ENCODE data around the gene NMNAT3. TPM values are rescaled to one million over a fixed set of nuclear protein-coding genes. Genes with fewer than 3 reads are reported as not detected.
"Not testable (repeated sequence)": the region's sequence is repeated elsewhere in the genome, so short reads cannot be mapped to it uniquely, and the experiment has no call there.

The NMNAT3 gene
- total RNA-seq, 2 donors from 2014 or later = 4.3 to 4.9 TPM

DNA sequence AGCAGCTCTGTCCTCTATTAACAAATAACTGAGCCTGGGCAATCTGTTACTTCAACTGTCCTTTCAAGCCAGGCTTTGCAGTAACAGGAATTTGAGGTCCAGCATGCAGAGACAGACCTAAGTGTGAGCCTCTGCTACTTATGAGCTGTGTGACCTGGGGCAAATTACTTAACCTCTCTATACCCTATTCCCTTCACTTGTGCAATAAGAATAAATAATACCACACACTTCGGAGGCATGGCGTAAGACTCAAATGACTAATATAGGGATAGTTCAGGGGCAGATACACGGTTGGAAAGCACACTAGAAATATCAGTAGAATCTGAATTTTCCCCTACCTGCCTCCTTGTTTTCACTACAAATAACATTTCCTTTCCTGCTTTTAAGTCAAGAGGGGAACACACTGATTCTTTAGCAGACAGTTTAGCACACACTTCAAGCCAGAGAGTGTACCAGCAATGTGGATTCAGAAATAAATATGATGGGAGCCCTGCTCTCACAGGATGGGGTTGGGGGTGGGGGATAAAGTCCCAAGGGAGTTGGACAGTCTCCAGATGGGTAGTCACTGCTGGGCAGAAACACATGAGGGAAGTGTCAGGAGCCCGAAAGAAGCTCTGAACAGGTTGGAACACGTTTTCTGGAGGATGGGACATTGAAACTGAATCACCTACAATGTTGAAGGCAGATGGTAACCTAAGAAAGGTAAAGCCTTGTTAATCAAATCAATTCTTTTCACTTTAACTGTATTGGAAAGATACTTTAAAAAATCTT lies 76.4 kb downstream of the NMNAT3 start:
- intact Hi-C loops (cut with DNase I) = no loop called here
- DNase-seq (ENCODE audit: low spot score) = no peak

DNA sequence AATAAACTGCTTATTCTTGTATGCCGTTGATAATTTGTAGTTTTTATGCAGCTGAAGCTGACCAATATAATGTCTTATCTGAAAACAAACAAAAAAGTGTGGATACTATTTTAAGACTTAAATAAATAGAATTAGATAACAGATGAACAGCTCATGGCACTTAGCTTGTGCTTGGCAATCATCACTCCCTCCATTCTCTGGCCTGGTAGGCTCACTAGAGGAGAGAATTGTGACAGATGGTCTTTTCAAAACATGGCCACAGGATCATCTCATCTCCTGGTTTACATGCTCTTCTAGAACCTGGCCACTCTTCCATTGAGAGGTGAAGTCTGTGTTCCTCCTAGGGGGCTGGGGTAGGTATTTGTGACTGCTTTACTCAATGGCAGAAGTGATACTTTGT lies 79.8 kb downstream of the NMNAT3 start:
- intact Hi-C loops (cut with DNase I) = no loop called here
- no peak for DNase-seq (ENCODE audit: low spot score)

DNA sequence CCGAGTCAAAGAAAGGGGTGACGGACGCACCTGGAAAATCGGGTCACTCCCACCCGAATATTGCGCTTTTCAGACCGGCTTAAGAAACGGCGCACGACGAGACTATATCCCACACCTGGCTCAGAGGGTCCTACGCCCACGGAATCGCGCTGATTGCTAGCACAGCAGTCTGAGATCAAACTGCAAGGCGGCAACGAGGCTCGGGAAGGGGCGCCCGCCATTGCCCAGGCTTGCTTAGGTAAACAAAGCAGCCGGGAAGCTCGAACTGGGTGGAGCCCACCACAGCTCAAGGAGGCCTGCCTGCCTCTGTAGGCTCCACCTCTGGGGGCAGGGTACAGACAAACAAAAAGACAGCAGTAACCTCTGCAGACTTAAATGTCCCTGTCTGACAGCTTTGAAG lies 86.6 kb downstream of the NMNAT3 start:
- intact Hi-C loops (cut with DNase I); DNase-seq (ENCODE audit: low spot score): not testable (repeated sequence)

DNA sequence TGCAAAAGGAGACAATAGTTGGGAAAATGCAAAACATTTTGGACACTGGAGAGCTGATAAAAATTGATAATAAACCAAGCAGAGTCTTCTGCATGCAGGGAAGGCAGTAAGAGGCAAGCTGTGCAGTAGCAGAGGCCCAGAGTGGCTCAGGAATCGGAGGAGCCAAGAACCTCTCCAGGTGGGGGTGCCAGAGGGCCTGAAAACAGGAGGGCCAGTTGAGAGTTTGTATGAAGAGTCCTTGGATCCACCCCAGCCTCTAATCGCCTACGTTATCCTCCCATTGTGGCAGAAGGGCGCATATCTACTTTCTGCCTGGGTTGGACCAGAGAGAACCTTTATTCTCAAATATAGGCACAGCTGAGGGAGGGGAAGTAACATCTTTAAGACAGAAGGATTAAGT lies 89.3 kb downstream of the NMNAT3 start:
- no peak for DNase-seq (ENCODE audit: low spot score)
- intact Hi-C loops (cut with DNase I) = no loop called here

DNA sequence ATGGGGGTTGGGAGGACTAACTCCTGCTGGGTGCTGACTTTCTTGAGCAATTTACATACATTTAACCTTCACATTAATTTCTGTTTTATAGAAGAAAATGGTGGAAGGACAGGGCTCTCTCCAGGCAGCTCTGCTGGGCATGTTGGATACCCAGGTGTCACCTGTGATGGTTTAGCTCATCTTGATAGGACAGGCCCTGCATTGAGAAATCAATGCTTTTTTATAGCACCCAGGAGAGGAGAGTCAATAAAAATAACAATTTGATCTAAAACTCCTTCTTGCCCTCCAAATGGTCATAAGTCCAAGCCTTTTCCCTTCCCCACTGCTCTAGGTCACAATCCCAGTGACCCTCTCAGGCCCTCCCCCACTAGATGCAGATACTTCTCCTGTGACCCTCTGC lies 90.0 kb downstream of the NMNAT3 start:
- intact Hi-C loops (cut with DNase I) = no loop called here
- DNase-seq (ENCODE audit: low spot score) = no peak

DNA sequence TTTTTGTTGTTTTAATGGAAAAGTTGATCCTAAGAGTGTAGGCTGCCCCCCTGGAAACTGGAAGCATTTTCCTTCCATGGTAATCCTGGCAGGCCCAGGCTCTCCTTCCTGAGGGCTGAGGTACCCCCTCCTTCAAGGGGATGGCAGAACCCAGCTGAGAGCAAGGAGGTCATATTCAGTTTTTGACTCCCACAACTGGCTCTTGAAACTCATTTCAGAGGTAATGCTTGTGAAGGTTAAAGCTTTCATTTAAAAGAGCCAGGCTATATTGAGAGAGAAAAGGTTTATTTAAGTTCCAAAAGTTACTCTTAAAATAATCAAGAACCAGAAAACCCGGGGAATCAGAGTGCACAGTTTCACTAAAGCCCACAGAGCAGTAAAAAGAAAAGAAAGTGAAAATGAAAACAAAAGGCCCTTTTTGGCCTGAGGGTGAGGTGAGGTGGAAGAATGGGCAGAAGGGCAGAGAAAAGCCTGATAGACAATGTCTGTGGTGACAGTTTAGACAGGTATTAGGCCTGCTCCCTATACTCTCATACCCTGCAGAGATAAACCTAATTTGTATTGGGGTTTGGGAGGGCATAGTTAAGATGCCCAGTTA lies 91.3 kb downstream of the NMNAT3 start:
- intact Hi-C loops (cut with DNase I) = no loop called here
- no peak for DNase-seq (ENCODE audit: low spot score)

DNA sequence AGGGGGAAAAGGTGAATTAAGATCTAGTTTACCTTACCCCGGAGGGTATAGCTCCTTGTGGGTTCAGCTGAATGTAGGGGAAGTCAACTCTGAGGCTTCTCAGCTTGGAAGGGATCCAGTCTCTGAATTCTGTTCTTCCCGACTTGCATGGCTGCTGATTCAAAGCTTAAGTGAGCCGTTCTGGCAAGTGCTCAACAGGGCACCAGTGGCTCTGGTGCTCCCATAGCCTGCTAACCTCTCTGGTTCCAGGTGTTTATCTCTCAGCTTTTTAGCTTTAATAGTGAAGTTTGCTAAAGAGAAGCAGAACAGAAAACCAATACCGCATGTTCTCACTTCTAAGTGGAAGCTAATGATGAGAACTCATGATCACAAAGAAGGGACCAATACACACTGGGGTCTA lies 92.0 kb downstream of the NMNAT3 start:
- intact Hi-C loops (cut with DNase I) = no loop called here
- DNase-seq (ENCODE audit: low spot score) = no peak

DNA sequence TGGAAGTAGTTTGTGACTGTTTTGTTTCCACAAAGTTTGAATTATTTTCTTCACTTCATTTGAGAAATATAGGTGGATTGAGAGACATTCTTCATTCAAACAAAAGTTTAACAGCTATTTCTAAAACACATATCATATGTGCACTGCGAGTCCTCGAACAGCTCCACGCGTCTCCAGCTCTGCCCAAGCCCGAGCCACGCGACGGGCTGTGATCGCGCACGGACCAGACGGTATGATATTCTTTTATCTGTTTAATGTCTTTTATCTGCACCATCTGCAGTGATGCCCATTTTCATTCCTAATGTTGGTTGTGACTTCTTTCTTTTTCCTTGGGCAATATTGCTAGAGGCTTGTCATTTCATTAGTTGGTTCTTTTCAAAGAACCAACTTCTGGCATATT lies 94.1 kb downstream of the NMNAT3 start:
- DNase-seq (ENCODE audit: low spot score); intact Hi-C loops (cut with DNase I): not testable (repeated sequence)

DNA sequence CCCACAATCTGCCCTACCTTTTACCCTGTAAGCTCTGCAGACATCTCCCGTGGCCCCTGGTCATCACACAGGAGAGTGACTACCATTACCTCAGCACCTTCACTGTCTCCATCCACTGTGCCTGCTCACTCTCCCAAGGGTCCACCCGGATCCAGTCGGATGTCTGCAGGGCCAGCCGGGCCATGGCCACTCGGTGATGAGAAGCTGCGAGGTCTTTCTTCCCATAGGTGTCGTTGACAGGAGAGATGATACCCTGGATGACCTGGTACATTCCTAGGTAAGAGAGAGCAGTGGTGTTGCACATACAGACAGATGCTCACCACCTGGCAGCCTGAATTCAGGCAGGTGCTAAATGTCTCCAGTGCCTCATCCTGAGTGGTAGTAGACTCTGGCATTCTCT lies 99.0 kb downstream of the NMNAT3 start:
- intact Hi-C loops (cut with DNase I) = no loop called here
- DNase-seq (ENCODE audit: low spot score) = no peak

DNA sequence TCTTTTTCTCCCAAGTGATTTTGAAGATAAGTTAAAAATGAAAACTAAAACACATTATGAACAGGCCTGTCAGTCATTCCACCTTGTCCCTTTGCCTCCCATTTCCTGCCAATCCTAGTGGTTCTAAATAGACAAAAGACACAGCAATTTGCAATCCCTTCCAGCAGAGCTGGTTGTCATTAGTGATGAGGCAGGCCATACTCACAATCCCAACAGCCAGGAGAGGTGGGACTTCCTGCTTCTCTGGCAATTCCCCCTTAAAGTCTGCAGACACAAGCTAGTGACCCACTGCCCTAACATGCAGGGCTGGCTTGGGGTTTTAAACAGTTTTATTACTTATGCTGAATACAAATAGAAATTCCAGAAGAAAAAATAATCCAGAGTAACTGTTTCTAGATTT lies 99.9 kb downstream of the NMNAT3 start:
- intact Hi-C loops (cut with DNase I) = no loop called here
- DNase-seq (ENCODE audit: low spot score) = no peak

DNA sequence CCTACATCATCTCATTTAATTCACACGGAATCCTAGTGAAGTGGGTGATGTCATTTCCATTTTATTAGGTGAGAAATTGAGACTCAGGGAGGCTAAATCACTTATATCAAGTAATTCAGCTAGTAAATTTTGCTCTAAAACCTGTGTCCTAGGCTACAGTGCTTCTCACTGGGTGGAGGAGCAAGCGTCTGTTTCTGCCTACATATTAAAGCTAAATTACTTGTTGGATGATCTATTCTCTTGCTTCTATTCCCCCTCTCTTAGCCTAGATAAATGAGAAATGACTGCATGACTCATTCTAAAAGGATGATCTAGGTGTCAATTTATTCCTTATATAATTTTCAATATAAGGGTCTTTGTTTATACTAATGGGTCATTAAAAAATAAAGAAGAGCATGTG lies 100.4 kb downstream of the NMNAT3 start:
- intact Hi-C loops (cut with DNase I) = no loop called here
- DNase-seq (ENCODE audit: low spot score) = no peak

DNA sequence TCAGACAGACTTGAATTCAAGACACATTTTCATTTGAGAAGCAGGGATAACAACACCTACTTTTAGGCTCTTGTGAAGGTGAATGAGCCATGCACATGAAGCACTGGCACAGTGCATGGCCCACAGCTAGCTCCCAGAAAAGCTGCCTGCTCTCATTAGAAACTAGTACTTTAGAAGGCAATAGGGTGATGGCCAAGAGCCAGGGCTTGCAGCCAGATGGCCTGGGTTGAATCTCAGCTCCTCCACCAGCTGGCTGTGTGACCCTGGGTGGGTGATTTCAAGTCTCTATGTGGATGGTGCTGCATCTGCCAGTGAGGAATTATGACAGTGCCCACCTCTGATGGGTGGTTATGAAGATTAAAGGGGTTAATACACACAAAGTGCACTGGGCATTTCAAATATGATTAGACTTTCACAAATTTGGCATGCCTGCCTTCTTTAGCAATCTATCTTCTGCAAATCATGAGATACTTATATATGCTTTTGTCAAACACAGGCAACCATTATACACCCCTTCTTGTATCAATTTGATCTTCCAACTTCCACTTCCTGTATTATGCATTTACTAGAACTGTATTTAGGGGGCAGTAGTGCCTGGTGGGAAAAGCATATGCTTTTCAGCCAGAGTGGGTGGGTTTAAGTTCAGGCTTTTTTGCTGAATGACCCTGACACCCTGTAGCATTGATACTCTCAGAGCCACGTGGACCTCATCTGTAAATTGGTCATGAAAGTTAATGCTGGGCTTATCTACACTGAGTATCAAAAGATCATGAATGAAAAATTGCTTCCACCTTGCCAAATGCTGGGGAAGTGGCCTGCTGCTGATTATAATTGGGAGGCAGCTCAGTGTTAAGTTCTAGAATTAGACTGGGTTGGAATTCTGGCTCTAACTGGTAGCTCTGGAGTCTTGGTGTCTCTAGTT lies 103.5 kb downstream of the NMNAT3 start:
- no peak for DNase-seq (ENCODE audit: low spot score)
- intact Hi-C loops (cut with DNase I) = no loop called here

DNA sequence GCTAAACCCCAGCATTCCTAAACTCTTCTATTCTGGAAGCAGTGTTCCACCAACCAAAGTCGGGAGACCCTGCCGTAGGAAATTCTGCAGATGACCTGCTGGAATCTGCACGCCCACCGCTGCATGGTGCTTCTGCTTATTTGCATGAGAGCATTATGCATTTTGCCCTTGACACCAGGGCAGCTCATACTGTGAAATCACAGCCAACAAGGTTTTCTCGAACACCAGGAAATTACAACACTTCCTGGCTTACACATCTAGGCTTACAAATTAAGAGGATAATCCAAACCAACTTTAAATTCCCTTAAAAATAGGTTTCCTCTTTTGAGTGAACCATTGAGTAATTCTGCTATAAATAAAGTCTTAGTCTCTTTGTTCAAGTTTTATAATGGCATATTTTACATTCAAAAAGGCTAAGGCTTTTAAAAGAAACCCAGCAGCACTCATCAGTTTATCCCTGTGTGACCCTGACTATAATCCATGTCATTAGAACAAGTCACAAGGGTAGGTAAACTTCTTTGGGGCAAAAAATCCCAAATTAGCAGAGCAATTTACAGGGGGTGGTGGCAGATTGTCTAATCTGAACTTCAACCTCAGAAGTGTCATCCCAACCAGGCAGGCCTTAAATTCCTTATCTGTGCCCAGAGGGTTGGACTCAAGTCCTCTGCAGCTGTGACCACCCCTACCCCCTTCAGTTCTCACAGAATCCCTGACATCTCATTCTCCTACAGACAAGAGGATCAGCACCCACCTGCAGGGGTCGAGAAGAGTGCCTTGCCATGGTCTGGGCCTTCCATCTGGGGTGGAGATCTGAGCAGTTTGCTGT lies 104.7 kb downstream of the NMNAT3 start:
- intact Hi-C loops (cut with DNase I) = no loop called here

DNA sequence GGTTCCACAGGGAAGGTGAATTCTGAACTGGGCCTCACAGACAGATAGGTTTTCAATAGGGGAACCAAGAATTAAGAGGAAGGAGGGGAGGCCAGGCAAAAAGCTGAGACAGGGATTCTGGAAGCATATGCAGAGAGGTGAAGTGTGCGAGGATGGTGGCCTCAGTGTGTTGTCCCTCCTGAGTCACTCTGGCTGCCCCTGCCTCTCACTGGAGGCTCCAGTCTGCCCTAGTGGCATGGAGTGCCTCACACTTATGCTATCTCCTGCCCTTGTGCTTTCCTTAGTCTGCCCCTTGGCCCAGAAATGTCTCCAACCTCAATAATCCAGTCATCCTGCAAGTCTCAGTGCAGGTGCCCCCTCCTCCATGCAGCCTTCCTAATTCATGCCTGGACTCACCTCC lies 106.1 kb downstream of the NMNAT3 start:
- intact Hi-C loops (cut with DNase I) = no loop called here
- no peak for DNase-seq (ENCODE audit: low spot score)

More for the DNA sequence above, 104.7 kb downstream of the NMNAT3 start:
- no peak for DNase-seq (ENCODE audit: low spot score)

DNA sequence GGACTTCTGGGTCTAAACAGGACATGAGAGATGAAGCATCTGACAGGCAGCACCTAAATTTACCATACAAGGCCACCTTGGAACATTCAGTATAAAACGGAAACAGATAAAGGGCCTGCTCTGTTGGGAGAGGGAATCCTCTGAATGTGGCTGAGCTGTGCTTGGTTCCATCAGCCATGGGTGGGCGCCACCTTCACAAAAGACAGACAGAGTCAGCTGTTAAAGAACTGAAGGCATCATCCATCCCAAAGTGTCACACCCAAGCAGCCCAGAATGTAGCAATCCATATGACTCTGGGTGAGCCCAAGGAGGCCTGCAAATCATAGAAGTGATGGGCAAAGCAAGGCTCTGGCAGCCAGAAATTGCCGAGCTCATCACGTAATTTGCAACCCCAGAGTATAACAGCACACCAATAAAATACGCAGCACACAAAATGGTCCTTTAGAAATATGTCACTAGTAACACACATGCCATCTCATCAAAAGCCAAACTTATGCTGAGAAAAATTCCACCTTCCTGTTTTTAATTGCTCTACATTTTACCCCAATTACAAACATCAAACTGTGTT lies 113.4 kb downstream of the NMNAT3 start:
- intact Hi-C loops (cut with DNase I) = loop anchor here (5.0 kb wide), 1 partner anchor 137 kb away; no protein-coding TSS in a partner anchor
- no peak for DNase-seq (ENCODE audit: low spot score)

DNA sequence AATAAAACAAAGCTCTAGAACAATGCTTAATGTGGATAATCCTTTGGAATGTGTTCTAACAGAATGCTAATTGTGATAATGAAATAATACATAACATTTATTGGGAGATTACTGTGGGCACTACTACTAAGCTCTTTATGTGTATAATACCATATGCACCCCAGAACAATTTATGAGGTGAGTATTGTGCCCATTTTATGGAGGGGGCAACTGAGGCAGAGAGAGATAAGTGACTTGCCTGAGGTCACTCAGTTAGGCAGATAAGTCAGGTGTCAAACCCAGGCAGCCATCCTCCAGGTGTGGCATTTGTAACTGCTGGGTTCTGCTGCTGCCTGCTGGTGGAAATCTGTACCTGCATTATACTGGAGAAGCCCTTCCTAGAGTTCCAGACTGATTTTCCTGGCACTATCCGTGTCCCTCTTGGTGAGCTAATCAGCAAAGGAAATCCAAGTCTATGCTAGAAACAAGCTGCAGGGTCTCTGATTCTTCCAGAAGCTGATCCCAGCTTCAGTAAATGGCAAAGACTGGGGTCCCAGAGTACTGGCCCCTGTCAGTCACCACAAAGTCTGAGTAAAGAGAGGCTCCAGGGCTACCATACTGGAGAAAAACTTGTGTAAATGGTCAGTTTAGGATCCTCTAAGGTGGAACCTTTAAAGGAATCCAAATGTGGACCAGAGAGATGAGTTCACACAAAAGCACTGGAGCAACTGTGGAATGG lies 115.7 kb downstream of the NMNAT3 start:
- DNase-seq (ENCODE audit: low spot score) = no peak
- intact Hi-C loops (cut with DNase I) = loop anchor here (2.0 to 5.0 kb wide), 2 partner anchors 59 to 135 kb away; no protein-coding TSS in a partner anchor

DNA sequence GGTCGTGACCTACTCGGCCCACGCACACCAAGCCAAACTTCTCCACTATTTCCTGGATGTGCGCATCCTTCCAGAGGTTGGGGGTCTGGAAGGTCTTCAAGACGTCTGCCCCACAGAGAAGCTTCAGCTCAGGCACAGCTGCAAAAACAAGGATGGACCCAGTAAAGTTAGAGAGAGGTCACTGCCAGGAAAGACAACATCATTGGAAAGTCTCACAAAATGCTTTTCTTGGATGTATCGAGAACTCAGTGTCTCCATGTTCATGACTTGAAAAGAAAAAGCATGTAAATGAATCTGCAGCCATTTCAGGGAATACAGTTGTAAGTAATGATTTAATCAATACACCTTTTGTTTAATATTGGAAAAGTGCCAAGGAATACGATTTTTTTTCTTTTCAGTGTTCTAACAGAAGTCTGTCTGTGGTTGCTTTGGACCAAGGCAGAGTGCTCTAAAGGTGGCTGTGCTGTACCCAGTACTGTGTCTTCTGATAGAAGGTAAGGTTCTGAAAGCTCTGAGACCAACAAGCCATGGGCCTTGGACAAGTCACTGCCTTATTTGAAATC lies 116.4 kb downstream of the NMNAT3 start:
- intact Hi-C loops (cut with DNase I) = loop anchor here (2.0 to 5.0 kb wide), 2 partner anchors 59 to 134 kb away; no protein-coding TSS in a partner anchor
- no peak for DNase-seq (ENCODE audit: low spot score)

DNA sequence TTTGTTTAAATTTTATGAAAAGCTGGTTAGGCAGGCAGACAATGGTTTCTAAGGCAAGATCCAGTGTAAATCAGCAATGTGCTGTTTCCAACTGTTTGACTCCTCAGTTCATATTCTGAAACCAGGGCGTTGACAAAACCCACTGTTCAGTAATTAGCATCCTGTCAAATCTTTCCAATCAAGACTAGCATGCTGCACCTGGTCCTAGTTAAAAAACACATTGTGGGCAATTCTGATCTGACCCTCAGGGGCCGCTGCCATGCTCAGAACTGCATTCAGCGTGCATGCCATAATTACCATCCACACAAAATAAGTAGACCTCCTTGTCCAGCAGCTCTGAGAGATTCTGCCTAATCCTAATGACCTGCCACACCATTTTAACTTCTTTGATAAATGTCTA lies 117.4 kb downstream of the NMNAT3 start:
- intact Hi-C loops (cut with DNase I) = loop anchor here (2.0 to 5.0 kb wide), 2 partner anchors 58 to 133 kb away; no protein-coding TSS in a partner anchor

More for the DNA sequence above, 117.4 kb downstream of the NMNAT3 start:
- DNase-seq (ENCODE audit: low spot score) = no peak
